GM21825 (cell line): ENCODE data around the gene STK32C.
"Not testable (repeated sequence)": the region's sequence is repeated elsewhere in the genome, so short reads cannot be mapped to it uniquely, and the experiment has no call there.

Source experiments
- ATAC-seq: cut with Tn5 transposase; IDR thresholded peaks from one replicate; pipeline ENCODE4 v1.9.1; 2021; ENCODE audit warnings: mild to moderate bottlenecking, moderate library complexity; ENCODE audit not compliant: unreplicated experiment

STK32C gene

DNA sequence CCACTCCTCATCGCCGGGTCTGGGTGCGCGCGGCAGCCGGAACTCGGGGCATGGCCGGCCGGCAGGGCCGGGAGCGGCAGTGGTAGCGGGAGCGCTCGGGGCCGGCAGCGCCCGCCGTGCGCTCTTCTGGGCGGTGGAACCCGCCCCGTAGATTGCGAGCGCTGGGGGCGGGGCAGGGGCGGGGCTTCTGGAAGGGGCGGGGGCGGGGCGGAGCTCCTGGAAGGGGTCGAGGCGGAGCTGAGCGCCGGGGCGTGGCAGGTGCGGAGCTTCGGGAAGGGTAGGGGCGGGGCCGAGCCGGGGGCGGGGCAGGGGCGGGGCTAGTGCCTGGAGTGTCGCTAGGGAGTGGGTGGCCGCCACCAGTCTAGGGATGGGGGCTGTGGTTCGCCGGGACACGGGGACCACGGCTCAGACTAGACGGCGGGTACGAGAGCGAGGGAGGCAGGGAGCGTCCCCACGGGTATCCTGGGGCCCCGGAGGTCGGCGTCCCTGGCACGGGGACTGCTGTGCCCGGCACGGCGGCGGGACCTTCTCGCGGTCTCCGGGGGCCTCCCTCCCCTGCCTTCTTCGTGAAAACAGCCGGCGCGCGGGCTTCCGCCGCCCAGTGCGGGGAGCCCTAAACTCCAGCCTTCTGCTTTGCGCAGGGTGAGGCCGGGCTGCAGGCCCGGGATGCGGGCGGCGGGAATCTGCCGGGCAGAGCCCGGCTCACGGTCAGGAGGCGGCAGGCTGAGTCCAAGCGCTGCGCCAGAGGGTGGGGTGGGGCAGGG, at the start of gene STK32C:
STK32C (minus strand) TSS at position 128 of the 764 bp plus-strand sequence; CDS start at position 11, 117 bp downstream.
- peak; percentile 73 for ATAC-seq

DNA sequence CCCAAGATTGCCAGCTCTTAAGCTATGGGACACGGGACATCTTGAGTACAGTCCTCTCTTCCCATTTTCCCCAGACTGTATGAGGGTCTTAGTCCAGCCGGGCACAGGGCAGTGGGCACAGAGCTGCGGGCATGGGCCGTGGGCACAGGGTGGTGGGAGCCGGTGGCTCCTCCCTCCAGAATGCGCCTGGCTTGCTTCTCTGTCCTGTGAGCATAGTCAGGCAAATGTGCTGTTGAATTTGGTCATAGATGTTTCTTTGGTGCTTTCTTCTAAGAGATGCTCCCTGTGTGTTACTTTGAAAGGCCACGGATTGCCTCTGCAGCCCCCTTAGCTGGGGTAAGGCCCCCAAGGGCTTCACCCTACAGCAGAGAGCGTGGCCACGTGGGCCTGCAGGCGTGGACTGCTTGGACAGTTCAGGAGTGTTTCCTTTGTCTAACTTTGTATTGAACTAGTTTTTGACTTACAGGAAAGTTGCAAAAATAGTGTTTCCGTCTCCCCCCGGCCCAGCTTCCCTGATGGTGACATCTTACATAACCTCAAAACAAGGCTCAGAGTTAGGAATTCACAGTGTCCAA, 49.0 kb upstream of the STK32C start:
- ATAC-seq, result no peak

DNA sequence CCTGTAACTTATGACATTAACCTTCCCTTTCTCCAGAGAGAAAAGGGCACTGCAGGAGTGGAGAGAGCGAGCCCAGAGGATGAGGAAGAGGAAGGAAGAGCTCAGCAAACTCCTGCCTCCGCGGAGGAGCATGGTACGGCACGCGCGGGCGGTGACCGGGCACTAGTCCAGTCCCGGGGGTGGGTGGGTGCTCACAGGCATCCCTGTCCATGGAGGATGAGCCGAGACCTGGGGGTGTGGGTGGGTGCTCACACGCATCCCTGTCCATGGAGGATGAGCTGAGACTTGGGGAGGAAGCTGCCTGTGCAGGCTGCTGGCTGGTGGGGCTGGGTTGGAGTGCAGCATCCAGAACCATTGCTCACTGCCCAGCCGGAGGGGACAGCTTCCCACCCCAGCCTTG, 48.0 kb upstream of the STK32C start:
- ATAC-seq, result no peak

GRCh38 chr10:132355297-132355696, 47.5 kb upstream of the STK32C start:
- ATAC-seq, result no peak

- ATAC-seq, result no peak
Measured at GRCh38 chr10:132354356-132355094, 46.8 kb upstream of the STK32C start.

- no peak for ATAC-seq
Measured at GRCh38 chr10:132353456-132354355, 46.0 kb upstream of the STK32C start.

DNA sequence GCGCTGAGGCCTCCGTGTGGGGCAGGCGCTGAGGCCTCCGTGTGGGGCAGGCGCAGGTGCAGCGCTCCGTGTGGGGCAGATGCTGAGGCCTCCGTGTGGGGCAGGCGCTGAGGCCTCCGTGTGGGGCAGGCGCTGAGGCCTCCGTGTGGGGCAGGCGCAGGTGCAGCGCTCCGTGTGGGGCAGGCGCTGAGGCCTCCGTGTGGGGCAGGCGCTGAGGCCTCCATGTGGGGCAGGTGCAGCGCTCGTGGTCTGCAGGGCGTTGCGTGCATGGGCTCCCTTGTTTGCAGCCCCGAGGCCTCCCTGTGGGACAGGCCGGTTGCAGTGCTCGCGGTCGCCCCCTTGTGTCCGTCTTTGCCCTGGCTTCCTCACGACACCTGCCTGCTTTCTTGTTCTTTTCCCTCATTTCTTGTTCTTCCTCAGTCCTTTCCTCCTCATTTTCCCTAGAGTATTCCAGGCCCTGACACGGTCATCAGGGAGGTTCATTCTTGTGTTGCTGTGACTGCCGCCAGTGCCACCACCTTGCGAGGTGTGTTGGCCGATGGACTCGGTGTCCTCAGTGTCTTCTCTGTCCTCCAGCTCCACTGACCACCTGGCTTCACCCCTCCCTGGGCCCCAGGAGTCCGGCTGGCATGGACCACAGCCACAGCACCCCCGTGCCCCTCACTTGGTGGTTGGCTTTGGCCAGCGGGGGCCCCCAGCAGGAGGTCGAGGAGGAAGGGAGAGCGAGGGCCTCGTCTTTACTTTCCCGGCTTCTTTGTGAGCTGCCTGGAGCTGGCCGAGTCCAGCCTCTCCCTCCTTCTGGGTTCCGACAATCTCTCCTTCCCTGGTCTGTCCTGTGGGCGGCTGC, 44.9 kb upstream of the STK32C start:
- not testable (repeated sequence) for ATAC-seq

- no peak for ATAC-seq
Measured at GRCh38 chr10:132351611-132352010, 43.9 kb upstream of the STK32C start.

GRCh38 chr10:132350946-132351345, 43.2 kb upstream of the STK32C start:
- ATAC-seq, result no peak

DNA sequence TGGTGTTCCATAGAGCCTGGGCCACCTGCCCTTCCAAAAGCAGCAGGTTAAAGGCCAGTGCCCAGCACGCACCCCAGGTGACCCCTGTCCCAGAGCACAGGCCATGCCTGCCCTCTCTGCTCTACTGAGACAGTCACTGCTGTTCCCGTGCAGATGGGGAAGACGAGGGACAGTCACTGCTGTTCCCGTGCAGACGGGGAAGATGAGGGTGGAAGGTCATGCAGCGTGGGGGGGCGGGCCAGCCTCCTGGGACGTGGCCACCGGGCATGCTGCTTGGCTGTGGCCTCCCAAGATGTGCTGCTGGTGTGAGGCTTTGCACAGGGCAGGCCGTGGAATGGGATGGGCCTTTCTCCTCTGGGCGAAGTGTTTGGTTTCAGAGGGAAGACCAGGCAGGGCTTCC, 42.6 kb upstream of the STK32C start:
- no peak for ATAC-seq

DNA sequence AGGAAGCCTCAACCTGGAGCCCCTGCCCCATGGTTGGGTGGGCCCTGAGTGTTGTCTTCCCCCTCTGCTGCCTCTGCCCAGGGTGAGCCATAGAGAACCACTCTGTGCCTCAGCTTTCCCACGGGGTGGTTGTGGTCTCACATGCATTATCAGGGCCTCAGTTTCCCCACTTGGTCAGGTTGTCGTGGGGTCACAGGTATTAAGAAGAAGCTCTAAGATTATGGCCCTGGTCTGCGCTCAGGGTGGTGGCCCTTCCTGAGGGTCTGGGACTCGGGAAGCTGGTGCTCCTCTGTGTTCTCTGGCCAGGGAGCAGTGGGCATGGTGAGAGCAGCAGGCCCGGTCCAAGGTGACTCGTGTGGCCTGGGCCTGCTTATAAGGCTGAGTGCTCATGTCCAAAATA, 42.0 kb upstream of the STK32C start:
- ATAC-seq, result no peak

- ATAC-seq, result no peak
Measured at GRCh38 chr10:132347931-132348267, 40.1 kb upstream of the STK32C start.

- no peak for ATAC-seq
Measured at GRCh38 chr10:132347211-132347930, 39.6 kb upstream of the STK32C start.

DNA sequence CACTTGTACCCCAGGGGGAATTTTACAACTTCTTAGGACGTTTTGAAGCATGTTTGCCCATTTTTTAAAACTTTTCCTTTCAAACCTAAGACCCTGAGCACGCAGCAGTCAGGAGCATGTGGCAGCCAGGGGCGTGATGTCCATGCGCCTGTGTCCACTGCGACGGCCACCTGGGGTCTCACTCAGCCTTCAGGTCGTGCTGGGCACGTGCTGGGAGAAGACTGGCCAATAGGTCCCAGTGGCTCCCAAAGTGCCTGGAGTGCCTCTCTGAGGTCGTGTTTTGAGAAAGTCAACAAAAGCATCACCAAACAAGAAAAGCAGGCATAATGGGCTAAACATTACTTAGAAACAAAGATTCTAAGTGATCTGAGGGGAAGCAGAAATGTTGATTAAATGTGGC, 39.1 kb upstream of the STK32C start:
- no peak for ATAC-seq

DNA sequence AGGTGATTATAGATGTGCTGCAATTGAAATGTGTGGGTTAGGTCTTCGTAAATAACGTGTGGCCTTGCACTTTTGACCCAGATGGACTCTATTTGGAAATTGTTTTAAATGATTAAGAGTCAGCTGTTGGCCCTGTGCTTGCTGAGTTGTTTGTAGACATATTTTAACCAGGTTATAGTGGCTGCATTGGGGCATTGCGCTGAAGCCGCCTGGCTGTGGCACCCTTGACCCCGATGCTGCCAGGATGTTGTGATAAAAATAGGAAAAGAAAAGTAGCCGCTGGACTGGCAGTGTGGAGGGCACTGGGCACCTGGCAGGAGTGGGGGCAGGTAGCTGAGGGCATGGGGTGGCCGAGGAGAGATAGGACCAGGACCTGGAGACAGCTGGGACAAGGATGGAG, 37.6 kb upstream of the STK32C start:
- ATAC-seq, result no peak

DNA sequence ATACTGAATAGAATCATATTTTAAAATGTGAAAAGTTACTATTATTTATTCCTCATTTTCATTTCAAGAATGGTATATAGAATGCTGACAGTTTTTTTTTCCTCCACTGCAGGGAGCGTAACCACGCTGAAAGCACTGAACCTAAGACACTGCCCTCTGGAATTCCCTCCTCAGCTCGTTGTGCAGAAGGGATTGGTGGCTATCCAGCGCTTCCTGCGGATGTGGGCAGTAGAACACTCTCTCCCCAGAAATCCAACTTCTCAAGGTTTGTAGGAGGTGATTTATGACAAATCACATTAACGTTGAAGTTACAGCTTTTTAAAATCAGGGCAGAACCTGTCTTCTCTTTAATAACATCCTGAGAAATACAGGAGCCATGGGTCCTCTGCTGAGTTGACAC, 36.6 kb upstream of the STK32C start:
- ATAC-seq, result no peak

GRCh38 chr10:132342553-132342952, 34.8 kb upstream of the STK32C start:
- no peak for ATAC-seq

DNA sequence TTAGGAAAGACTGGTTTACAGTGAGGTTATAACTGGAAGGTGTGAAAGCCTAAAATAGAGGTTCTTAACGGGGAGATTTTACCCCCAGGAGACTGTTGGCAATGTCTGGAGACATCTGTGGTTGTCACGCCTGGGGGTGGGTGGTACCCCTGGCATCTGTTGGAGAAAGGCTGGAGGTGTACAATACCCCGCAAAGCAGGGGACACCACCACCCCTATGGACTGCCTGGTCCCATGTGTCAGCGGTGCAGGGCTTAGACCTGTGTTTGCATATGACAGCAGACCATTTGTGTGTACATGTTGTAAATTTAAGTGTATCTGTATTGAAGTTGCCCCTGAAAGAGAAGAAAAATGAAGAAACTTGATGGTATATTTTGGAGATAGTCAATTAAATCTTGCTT, 34.0 kb upstream of the STK32C start:
- ATAC-seq, result no peak

GRCh38 chr10:132341017-132341416, 33.3 kb upstream of the STK32C start:
- no peak for ATAC-seq

DNA sequence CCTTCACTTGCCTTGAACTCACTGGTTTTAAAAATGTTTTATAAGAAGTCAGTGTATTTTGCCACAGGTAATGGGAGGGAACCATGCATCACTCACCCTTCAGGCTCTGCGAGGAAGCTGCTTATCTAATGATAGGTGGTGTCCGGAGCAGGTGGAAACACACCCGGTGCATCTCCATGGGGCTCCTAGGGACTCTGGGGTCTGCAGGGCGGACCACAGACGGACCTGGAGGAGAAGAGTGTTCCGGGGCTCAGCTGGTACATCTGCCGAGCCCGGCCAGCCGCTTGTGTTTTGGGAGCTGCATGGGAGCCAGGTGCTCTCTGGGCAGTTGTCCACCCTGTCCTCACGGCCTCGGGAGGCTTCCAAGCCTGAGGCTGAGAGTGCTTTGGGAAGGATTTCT, 31.5 kb upstream of the STK32C start:
- ATAC-seq, result no peak
